Spinal cord (tissue), 10 donors: ENCODE data around the gene GPC1. TPM values are rescaled to one million over a fixed set of nuclear protein-coding genes. Genes with fewer than 3 reads are reported as not detected.

Experiments
- DNase-seq, 6 donors: peaks; one replicate each; pipeline versions ENCODE4 v3.0.0 to v3.0.0-alpha.2; 2013 to 2015; ENCODE audit warnings: low spot score in 6 of 6, low read depth in 4 of 6
- H3K27ac ChIP-seq: one replicate; pipeline ENCODE4 v1.5.1; 2013; ENCODE audit warnings: low read depth, low read length, control low read depth
- H3K27me3 ChIP-seq: one replicate; pipeline ENCODE4 v1.6.1; 2013; ENCODE audit warnings: low read length; ENCODE audit not compliant: control insufficient read depth, insufficient read depth
- H3K36me3 ChIP-seq: one replicate; pipeline ENCODE4 v1.6.1; 2013; ENCODE audit warnings: low read length; ENCODE audit not compliant: control insufficient read depth, insufficient read depth
- H3K4me1 ChIP-seq: one replicate; pipeline ENCODE4 v1.6.1; 2013; ENCODE audit warnings: low read length; ENCODE audit not compliant: control insufficient read depth, insufficient read depth
- H3K4me3 ChIP-seq: one replicate; pipeline ENCODE4 v1.5.1; 2013; ENCODE audit warnings: low read depth, low read length, control low read depth
- H3K9me3 ChIP-seq: one replicate; pipeline ENCODE4 v1.6.1; 2013; ENCODE audit warnings: low read length; ENCODE audit not compliant: control insufficient read depth, insufficient read depth
- WGBS: methylation state at CpG from one replicate; pipeline ENCODE4 v1.1.5; 2013; ENCODE audit warnings: missing lambda C conversion rate; ENCODE audit not compliant: insufficient coverage; 5-methylcytosine and 5-hydroxymethylcytosine counted together
- polyA plus RNA-seq, 2 donors: library from polyadenylated mRNA; unstranded; fragments of 120-200 nt; gene quantifications; one replicate each; pipeline ENCODE4 v1.2.1, GENCODE V29; 2013; ENCODE audit not compliant: insufficient read length in 2 of 2
- total RNA-seq, 2 donors: library from RNA; depleted of rRNA in 1 of 2; stranded (reverse); fragments of 120-200 nt in 1 of 2; fragments of >200 nt in 1 of 2; gene quantifications; one replicate each; pipeline versions ENCODE4 v1.2.3 to v1.2.4, GENCODE V29; 2013 to 2014
- donor health status: healthy.

The GPC1 gene
- total and polyA plus RNA-seq, 4 donors = 27.2 to 216 (median 117) TPM

DNA sequence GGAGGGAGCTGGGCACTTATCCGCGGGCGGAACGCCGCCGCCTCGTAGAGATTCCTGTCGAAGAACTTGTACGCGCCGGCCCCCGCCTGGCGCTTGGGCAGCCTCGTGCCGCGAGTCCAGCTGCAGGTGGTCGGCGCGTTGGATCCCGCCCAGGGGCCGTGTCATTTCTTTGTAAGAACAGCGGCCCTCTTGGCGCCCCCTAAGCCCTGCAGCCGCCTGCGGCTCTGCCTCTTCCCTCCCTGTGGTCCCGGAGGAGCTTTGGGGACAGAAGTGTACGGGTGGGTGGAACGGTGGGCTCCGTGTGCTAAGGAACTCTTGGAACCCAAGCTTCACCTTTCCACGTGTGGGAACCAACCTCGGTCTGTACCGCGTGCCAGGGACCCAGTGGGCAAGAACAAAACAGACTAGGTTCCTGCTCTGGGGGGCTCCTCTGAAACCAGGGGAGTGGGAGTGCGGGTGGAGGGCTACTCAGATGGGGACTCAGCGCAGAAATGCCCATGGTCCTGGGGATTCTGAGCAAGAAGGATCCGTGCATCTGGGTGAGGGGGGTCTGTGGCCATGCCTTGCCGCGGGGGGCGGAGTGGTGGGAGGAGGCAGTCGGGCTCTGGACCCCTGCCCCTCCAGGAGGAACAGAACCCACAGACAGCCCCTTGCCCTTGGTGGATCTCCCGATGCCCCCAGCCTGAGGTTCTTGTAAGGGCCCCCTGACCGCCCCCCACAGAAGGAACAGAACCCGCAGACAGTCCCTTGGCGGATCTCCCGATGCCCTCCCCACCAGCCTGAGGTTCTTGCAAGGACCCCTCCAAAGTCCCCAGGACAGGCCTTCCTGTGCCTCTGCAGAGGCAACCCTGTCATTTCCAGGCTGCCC is 1.5 kb downstream of the GPC1 start:
- H3K36me3 ChIP-seq = peaks cover 48% of the 10 kb centered on the region
- H3K9me3 ChIP-seq = no peaks in the 10 kb centered on the region
- peaks cover 60% of the 10 kb centered on the region for H3K4me1 ChIP-seq
- H3K27me3 ChIP-seq = no peaks in the 10 kb centered on the region
- peak overlapping the region; percentile 29 for H3K27ac ChIP-seq
- 11% methylated on average over 45 of the region's 45 CpGs for WGBS
- peak overlapping the region; percentile 58 for H3K4me3 ChIP-seq
- DNase-seq = peak in 2 of 6 donors; percentile 74

DNA sequence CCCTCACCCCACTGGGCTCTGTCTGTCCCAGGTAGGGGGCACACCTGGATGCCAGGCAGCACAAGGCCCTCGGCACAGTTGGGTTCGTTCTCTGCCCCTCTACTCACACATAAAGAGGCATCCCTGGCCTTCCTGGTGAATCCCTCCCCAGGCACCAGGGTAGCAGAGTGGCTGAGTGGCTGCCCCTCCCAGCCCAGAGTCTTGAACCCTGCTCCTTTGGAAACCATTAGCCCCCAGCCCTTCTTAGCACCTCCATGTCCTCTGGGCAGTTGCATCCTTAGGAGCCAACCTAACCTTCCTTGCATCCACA is 2.0 kb downstream of the GPC1 start:
- Histone ChIP-seq H3K4me1 (peaks cover 60% of the 10 kb centered on the region), H3K27me3 (no peaks in the 10 kb centered on the region), H3K9me3 (no peaks in the 10 kb centered on the region), H3K27ac (peak overlapping the region; percentile 67), H3K4me3 (peak overlapping the region; percentile 58), H3K36me3 (peaks cover 54% of the 10 kb centered on the region)
- no peak for DNase-seq
- 75% methylated on average over 2 of the region's 2 CpGs for WGBS

DNA sequence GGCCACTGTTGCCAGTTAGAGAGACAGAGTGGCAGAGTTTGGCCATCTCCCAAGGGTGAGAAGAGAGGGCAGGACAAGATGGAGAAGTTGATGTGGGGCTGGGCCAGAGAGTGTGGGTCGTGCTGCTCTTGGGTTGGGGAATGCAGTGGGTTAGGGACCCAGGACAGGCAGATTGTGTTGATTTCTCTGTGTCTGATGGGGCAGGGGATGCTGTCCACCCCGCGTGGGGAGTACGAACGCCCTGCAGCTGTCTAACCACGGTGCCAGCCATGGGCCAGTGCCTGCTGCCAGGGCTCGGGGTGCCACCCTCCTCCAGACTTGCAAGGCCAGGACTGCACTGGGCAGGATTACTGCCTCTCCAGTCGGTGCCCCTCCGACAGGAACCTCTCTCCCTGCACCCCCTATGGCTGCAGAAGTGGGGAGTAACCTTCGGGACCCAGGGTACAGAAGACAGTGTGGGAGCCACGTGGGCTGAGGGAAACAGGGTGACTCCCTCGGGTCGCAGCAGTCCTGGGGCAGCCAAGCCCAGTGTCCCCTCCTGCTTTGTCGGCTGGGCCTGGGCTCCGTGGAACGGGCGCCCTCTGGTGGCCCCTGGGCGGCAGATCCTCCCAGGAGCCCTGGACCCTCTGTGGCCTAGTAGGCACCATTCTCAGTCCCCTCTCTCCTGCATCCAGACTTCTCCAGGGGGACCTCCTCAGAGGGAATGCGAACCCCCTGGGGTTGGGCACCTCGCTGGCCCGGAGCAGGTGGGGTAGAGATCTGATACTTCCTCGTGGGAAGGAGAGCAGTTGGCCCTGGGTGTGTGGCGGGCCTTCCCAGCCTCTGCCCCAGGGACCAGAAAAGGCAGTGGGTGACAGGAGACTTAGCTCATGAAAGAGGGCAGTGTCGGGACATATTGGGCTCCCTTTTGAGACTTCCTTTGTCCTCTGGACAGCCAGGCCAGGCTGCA is 2.7 kb downstream of the GPC1 start:
- no peaks in the 10 kb centered on the region for H3K27me3 ChIP-seq
- DNase-seq = peak in 3 of 6 donors; percentile 72 to 92 (median 87)
- peaks cover 63% of the 10 kb centered on the region for H3K4me1 ChIP-seq
- 14% methylated on average over 23 of the region's 24 CpGs for WGBS
- no peaks in the 10 kb centered on the region for H3K9me3 ChIP-seq
- H3K4me3 ChIP-seq = peak overlapping the region; percentile 58
- H3K36me3 ChIP-seq = peaks cover 60% of the 10 kb centered on the region
- peak overlapping the region; percentile 67 for H3K27ac ChIP-seq

DNA sequence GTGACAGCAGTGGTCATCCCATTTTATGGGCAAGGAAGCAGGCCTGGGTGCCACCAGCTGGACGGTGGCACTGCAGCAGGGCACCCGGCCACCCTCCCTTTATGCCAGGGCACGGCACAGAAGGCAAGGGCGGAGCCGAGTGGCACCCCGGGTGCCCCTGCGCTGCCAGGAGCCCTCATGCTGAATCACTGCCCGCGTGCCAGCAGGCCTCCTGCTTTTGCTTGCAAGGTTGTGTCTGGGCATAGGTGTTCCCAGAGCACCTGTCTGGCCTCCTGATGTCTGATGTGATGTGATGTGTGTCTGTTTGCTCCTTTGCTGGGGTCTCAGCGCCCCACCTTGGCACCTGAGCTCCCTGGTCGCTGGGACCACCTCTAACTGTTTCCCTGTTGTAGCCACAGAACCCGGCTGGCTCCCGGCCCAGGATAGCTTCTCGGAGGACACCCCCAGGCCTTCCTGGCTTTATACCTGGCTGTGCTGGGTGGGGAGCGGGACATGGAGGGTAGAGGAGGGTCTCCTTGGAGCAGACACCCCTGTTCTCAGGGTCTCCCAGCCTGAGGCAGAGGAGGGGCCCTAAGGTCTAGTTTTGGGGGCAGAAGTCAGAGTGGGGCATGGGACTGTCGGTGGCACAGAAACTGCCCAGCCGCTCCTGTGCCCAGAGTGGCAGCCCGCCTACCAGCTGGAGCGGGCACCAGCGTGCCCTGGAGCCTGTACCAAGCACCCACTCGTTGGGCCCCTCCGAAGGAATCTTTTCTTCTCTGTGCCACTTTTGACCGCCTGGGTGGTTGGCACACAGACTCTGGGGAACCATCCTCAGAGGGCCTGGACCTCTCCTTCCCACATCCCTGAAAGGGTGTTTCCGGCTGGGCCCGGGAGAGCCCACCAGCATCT is 3.6 kb downstream of the GPC1 start:
- no peaks in the 10 kb centered on the region for H3K27me3 ChIP-seq
- DNase-seq = no peak
- H3K4me1 ChIP-seq = peaks cover 60% of the 10 kb centered on the region
- H3K4me3 ChIP-seq = no peak overlapping the region
- peaks cover 67% of the 10 kb centered on the region for H3K36me3 ChIP-seq
- WGBS = 79% methylated on average over 23 of the region's 25 CpGs
- no peaks in the 10 kb centered on the region for H3K9me3 ChIP-seq
- no peak overlapping the region for H3K27ac ChIP-seq

DNA sequence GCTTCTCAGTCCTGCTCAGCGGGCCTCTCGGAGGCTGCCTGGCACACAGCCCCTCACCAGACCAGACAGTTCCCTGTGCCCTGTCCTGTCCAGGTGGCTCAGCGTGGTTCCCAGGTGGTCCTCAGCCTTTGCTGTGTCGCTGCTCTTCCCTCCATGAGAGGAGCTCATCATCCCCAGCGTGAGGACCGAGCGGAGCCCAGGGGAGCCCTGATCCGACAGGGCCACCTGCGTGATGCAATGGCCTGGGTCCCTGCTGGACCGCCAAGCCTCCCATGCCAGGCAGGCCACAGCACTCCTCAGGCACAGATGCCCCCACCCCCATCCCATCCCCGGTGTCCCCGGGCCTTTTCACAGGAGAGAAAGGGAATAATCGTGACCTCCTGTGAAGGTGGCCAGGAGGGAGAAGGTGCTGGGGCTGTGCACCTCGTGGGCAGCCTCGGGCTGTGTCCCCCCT is 4.3 kb downstream of the GPC1 start:
- Histone ChIP-seq H3K9me3 (no peaks in the 10 kb centered on the region), H3K4me1 (peaks cover 54% of the 10 kb centered on the region), H3K36me3 (peaks cover 74% of the 10 kb centered on the region), H3K27ac (no peak overlapping the region), H3K27me3 (no peaks in the 10 kb centered on the region), H3K4me3 (no peak overlapping the region)
- DNase-seq = no peak
- WGBS = 80% methylated on average over 9 of the region's 15 CpGs

DNA sequence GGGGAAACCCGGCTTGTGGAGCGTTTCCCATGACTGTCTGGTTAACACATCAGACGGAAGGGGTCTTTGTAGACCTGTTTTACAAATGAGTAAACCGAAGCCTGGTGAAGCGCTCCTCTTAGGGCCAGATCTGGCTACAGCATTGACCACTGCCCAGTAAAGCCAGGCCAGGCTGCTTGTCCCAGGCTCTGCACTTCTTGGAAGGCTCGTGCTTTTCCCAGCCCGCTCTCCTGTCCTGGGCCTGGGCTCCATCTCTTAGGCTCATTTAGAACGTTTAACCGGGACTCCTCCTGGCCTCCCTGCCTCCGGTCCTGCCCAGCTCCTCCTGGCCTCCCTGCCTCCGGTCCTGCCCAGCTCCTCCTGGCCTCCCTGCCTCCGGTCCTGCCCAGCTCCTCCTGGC is 4.8 kb downstream of the GPC1 start:
- Histone ChIP-seq H3K27ac (no peak overlapping the region), H3K4me1 (peaks cover 52% of the 10 kb centered on the region), H3K9me3 (no peaks in the 10 kb centered on the region), H3K36me3 (peaks cover 79% of the 10 kb centered on the region), H3K4me3 (no peak overlapping the region), H3K27me3 (no peaks in the 10 kb centered on the region)
- WGBS = 91% methylated on average over 7 of the region's 12 CpGs
- no peak for DNase-seq

DNA sequence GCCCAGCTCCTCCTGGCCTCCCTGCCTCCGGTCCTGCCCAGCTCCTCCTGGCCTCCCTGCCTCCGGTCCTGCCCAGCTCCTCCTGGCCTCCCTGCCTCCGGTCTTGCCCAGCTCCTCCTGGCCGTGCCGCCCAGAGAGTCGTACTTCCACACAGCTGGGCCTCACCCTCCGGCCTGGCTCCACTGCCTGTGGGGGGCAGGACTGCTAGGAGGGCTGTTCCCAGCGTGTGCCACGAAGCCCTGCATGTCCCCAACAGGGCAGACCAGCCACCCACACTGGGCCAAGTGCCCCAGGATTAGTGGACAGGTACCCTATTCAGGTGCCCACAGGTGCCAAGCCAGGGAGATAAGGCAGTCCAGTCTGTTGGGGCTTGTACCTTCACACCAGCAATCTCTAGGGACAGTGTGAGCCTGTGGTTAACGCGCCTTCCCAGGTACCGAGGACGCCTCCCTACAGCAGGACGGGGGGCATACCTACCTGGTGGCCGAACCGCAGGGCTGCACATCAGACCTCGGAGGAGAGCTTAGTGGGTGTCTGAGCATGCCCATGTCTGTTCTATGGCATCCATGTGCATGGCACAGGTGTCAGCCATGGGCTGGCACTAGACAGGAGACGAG is 5.3 kb downstream of the GPC1 start:
- no peaks in the 10 kb centered on the region for H3K9me3 ChIP-seq

DNA sequence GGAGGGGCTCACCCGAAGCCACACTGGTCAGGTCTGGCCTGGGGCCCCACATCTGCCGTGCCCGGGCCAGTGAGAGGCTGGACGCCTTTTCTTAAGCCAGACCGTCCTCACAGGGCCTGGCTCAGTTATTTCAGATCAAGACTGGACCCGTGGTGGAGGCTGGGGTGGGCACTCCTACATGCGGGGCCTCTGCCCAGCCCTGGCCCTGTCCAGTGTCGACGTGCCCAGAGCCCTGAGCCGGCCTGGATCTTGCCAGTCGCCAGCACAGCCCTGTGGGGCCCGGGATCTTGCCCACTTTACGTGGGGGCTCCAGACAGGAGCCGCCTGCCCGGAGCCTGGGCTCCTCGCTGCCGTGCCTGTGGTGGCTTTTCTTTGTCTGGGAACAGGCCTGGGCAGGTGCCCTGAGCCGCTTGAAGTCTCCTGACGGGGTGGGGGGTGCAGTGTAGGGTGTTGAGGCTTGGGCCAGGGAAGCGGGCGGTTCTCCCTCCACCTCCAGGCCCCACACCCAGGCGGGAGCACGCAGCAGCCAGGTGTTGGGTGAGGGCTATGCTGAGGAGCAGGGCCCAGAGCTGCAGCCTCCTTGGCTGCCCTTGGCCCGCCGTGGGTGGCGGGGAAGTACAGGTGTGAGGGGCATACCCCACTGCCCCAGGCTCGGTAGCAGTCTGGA is 6.0 kb downstream of the GPC1 start:
- Histone ChIP-seq H3K4me3 (no peak overlapping the region), H3K27ac (no peak overlapping the region), H3K27me3 (no peaks in the 10 kb centered on the region), H3K4me1 (peaks cover 55% of the 10 kb centered on the region), H3K9me3 (no peaks in the 10 kb centered on the region), H3K36me3 (peaks cover 91% of the 10 kb centered on the region)
- DNase-seq = no peak
- 79% methylated on average over 21 of the region's 27 CpGs for WGBS

More for the DNA sequence above, 5.3 kb downstream of the GPC1 start:
- DNase-seq = no peak
- 91% methylated on average over 17 of the region's 18 CpGs for WGBS
- Histone ChIP-seq H3K4me1 (peaks cover 52% of the 10 kb centered on the region), H3K4me3 (no peak overlapping the region), H3K27me3 (no peaks in the 10 kb centered on the region), H3K27ac (no peak overlapping the region), H3K36me3 (peaks cover 85% of the 10 kb centered on the region)
